ENCODE measurements around the gene TNIK.

Gene TNIK

DNA sequence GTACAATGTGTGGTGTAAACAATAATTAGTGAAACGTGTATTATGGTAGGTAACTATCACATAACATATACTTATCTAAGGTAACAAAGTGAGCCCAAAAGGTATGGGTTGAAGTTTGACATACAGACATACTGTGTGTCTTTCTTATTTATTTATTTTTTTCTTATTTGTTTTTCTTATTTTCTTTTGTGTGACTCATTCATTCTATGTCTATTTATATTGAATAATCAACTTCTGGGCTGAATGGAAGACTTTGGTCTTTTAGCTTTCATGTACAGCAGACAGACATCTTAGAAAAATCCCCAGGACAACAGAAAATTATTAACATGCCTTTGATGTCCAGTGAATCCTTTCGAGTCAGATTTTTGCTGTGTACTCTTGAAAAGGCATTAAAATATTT, 233.4 kb downstream of the TNIK start:
- DNase-seq (ENCODE audit: low read depth in 2 of 2): no peak

DNA sequence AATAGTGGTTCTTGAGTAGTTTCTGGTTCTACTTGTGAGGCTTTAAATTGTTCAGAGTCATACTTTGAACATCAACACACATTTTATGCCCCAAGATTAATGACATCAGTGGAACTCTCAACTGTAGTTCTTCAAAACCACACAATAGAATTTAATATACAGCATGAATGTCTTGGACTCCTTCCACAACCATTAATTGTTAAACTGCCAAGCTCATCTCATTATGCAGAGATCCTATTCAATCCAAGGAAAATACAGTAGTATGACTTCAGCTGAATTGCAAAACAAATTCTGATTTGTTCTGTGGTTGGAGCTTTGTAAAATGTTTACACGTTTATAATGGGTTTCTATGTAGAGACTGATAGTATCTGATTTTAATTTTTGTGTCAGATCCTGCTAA, 234.5 kb downstream of the TNIK start:
- no peak for DNase-seq (ENCODE audit: low read depth in 2 of 2)

GRCh38 chr3:171225165-171225564, 235.0 kb downstream of the TNIK start:
- DNase-seq (ENCODE audit: low read depth in 2 of 2): no peak

DNA sequence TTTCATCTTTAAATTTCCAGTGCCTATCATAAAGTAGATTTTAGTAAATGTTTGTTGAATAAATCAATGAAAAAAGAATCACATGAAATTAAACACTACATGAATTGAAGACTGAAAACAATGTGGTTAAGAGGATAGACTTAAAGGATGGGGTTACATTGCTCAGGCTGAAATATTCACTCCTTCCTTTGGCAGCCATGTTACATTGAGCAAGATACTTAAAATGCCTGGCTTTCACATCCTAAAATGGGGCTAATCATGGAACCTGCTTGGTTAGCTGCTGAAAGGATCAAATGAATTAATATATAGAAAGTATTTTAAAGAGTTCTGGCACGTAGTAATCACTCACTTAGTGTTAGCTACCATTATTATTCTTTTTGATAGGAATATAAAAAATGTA, 236.8 kb downstream of the TNIK start:
- DNase-seq (ENCODE audit: low read depth in 2 of 2): no peak

- no peak for DNase-seq (ENCODE audit: low read depth in 2 of 2)
These were observed 237.2 kb downstream of the TNIK start for GRCh38 chr3:171222995-171223394.

DNA sequence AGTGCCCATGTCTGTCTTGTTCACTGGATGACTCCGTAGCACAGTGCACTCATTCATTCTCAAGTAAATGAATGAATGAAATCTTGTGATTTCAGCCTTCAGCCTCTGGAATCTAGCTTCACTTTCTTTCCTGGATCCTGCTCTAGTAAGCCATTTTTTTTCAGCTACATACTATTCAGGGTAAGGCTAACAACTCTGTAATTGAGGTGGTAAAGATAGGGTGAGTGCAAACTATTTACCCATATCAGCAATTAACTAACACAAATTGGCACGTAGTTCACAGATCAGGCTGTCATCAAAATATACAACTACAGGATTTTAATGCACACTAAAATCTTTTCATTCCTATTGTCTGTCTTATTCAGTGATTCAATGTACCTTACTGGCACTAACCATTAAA, 238.6 kb downstream of the TNIK start:
- DNase-seq (ENCODE audit: low read depth in 2 of 2): no peak

GRCh38 chr3:171221104-171221503, 239.1 kb downstream of the TNIK start:
- DNase-seq (ENCODE audit: low read depth in 2 of 2): no peak

- DNase-seq (ENCODE audit: low read depth in 2 of 2): no peak
These were observed 240.9 kb downstream of the TNIK start for GRCh38 chr3:171219258-171219657.

GRCh38 chr3:171218069-171218468, 242.1 kb downstream of the TNIK start:
- DNase-seq (ENCODE audit: low read depth in 2 of 2): no peak

DNA sequence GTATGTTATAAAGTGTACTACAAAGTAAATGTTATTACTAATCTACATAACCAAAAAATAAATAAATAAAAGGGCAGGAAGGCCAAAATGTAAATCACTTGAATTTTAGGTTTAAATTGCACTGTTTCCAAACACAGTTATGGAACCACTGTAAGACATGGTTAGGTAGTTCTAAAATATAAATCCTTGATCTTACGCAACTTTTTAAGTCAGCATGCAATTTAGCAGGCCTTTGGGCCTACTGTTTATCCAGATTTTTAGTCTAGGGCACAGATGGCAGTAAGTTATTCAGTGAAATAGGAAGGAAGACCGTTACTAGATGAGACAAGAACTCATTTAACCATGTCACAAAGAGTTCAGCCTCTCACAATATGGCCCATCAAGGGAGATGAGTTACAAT, 246.3 kb downstream of the TNIK start:
- DNase-seq (ENCODE audit: low read depth in 2 of 2): no peak

DNA sequence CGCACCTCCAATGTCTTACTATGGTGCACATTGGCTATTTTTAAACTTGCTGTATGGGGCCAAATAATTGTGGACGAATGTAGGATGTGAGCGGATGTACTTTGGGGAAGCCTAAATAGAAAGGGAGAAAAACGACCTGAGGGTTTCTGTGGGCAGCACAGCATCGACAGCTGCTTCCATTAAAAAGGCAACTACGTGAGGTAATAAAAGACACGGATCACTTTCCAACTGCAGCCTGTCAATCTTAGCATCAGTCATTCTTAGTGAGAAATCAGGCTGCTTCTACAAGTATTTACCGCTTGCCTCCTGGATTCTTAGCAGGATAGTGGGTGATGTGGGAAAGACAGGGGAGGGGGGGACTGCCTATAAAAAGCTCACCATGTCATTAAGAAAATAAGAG, 247.0 kb downstream of the TNIK start:
- no peak for DNase-seq (ENCODE audit: low read depth in 2 of 2)

DNA sequence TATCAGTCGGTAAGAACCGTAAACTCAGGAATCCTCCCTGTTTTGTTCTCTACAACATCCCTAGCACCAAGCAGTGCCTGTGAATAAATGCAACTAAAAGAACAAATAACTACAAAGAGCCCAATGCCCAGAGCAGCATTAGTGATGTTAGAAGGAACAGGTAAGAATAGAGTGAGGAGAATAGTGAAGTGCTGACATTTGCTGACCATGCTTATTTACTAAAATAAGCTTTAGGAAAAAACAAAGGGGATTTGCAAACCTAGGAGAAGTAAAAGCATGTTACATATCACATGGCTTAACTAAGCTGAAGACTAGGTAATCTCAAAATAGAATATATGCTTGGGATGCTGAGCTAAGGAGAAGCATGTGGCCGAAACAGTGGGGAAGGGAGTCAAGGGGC, 247.6 kb downstream of the TNIK start:
- DNase-seq (ENCODE audit: low read depth in 2 of 2): no peak

- DNase-seq (ENCODE audit: low read depth in 2 of 2): no peak
These were observed 253.9 kb downstream of the TNIK start for GRCh38 chr3:171206283-171206682.

GRCh38 chr3:171204942-171205341, 255.3 kb downstream of the TNIK start:
- DNase-seq (ENCODE audit: low read depth in 2 of 2): no peak

- DNase-seq (ENCODE audit: low read depth in 2 of 2): no peak
These were observed 258.4 kb downstream of the TNIK start for GRCh38 chr3:171201825-171202224.

DNA sequence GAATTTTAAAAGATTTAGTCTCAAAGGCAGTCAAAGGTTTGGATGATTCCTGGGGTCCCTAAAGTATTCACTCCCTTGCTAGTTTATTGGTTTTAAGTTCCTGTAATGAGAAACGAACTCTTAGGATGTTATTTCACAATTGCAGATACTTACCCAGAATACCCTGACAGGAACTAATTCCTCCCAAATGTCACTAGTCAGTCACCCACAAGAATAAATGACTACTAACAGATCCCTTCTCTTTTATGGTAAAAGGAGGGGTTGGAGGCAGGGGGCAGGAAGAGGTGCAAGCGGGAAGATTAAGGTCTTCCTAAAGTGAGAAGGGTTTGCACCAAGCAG, 259.5 kb downstream of the TNIK start:
- no peak for DNase-seq (ENCODE audit: low read depth in 2 of 2)

DNA sequence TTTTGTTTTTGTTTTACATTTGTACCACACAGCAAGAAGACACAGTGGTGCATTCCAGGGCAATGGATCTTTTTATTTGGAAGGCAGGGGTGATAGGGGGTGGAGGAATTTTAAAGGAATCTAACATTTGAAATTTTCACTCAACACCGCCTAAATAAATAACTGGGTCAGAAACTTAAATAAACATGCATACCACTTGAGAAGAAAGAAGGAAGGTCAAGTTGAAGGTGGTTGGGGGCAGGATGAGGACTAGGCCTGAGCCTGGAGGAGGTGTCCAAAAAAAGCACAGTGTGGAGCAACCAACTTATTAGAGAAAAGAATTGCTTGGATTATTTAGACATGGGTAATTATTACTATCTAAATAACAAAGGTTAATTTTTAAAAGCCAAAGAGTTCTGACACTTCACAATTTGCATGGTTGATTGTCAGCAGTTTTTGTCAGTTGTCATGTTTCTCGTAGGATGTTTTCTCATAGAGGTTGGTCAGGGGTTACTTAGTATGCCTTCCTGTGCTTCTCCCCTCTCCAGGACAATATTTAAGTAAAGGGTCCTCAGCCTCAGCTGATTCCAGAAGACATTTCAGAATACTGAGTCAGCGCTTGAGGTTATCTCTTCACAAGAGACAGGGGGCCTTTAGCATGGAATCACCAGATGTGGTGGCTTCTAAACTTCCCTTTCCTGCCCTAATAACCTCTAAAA, 260.0 kb downstream of the TNIK start:
- DNase-seq (ENCODE audit: low read depth in 2 of 2): no peak

DNA sequence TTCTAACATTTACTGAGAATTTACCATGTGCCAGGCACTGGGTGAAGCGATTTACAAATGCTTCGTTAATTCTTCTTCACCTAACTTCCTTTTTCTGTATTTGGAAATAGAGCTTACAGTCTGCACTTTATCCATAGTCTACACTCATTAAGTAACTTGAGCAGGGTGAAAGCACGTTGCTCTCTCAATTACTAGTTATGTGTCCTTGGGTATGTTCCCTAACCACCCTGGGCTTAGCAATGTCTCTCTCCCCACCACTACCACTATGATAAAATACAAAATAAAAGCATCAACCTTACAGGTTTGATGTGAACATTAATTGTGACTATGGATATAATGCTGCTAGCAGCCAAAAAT, 260.8 kb downstream of the TNIK start:
- no peak for DNase-seq (ENCODE audit: low read depth in 2 of 2)

- no peak for DNase-seq (ENCODE audit: low read depth in 2 of 2)
These were observed 261.3 kb downstream of the TNIK start for GRCh38 chr3:171198781-171199472.

- DNase-seq (ENCODE audit: low read depth in 2 of 2): no peak
These were observed 264.5 kb downstream of the TNIK start for GRCh38 chr3:171195686-171196085.

DNA sequence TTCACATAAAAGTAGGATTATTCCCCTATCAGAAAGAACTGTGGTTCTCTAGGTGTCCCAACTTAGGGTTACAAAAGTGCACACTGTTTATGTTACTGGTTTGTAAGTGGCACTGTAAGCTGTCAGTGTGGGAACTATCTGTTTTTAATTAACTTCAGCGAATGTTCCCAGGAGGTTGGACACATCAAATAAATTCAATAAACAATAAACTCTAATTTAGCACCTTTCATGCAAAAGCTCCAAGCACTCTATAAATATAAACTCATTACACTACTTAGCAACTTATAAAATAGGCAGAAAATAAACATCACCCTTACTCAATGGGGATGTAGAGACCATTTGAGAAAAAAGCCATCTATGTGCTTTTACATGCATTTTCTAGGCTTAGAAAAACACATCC, 265.2 kb downstream of the TNIK start:
- DNase-seq (ENCODE audit: low read depth in 2 of 2): no peak

GRCh38 chr3:171193693-171194092, 266.5 kb downstream of the TNIK start:
- DNase-seq (ENCODE audit: low read depth in 2 of 2): no peak

DNA sequence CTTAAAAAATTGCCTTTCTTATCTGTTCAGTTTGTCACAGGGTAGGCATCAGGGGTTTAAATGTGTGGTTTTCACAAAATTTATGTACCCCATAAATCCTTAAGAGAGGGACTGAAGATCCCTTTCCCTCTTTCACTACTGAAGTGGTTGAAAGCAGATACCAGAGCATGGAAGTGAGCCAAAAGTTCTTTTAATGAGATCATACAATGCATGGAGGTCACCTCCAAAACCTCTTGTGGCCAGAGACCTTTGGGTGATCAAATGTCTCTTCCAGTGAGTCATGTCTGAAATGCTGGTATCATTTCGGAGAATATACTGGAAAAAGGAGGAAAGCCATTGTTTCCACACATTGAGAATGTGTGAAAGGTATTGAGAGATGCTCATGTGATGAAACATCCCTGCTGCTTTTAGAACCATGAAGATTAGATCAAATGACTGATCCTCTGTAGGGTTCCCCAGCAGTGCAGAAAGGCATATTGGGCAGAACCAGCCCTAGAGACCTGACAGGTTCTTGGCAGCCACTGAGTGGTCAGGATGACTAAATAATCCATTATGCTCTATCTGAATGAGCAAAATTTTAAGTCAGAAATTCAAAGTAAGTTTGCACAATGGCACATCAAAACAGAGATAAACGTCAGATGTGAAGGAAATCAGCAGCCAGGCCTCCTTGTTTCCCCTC, 267.9 kb downstream of the TNIK start:
- no peak for DNase-seq (ENCODE audit: low read depth in 2 of 2)

Data from activated CD4-positive, alpha-beta T cell treated with anti-CD3 and anti-CD28 coated beads for 24 hours (primary cell).